NCI-H345 treated with DMSO at 0.1 percent for 48 hours (cell line): Measurements from ENCODE around the gene ZCCHC2.

Experiments
- DNase-seq: peaks from one replicate; lab custom pipeline; 2025; ENCODE audit not compliant: unreplicated experiment; lab: John Stamatoyannopoulos, UW

ZCCHC2 gene

GRCh38 chr18:62574776-62575175 is 52.0 kb downstream of the ZCCHC2 start:
- no peak for DNase-seq

- DNase-seq: no peak
Observed at GRCh38 chr18:62576271-62576670, 53.4 kb downstream of the ZCCHC2 start.

GRCh38 chr18:62576845-62577512 is 54.2 kb downstream of the ZCCHC2 start:
- DNase-seq: no peak

- no peak for DNase-seq
Observed at GRCh38 chr18:62577765-62578164, 54.9 kb downstream of the ZCCHC2 start.

GRCh38 chr18:62578980-62579511 is 56.2 kb downstream of the ZCCHC2 start:
- DNase-seq: no peak

- no peak for DNase-seq
Observed at GRCh38 chr18:62583376-62583775, 60.6 kb downstream of the ZCCHC2 start.

GRCh38 chr18:62584241-62585120 is 61.7 kb downstream of the ZCCHC2 start:
- DNase-seq: peak; percentile 63

GRCh38 chr18:62585274-62586150 is 62.7 kb downstream of the ZCCHC2 start:
- no peak for DNase-seq

- peak; percentile 18 for DNase-seq
Observed at GRCh38 chr18:62586151-62586774, 63.4 kb downstream of the ZCCHC2 start.

DNA sequence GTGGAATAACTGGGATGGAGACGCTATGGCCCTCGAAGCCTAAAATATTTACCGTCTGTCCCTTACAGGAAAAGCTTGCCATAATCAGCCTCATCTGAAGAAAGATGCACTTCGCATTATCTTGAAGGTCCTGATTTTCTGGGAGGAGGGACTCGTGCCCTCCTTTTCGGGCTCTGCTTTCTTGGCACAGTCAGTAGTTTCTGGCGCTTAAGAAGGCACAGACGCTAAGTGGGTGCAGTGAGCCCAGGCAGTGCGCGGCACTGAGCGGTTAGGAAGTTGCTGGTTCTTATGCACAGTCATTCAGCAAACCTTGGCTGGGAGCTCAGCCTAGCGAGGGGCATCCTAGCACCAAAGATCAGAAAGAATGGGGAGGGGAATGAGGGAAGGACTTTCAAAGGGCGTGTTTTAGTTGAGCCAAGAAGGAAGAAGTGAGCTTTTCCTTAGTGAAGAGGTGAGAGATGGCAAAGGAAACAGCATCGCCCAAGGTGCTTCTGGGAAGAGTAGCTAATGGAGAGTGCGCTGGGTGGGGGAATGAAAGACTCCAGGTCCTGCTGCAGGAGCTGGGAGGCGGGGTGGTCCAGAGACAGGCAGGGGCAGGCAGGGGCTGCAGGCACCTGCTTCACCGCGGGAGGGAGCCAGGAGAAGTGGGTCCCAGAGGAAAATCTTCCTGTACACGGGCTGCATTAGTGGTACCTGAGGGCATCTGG is 64.1 kb downstream of the ZCCHC2 start:
- no peak for DNase-seq

- no peak for DNase-seq
Observed at GRCh38 chr18:62587689-62588088, 64.9 kb downstream of the ZCCHC2 start.

DNA sequence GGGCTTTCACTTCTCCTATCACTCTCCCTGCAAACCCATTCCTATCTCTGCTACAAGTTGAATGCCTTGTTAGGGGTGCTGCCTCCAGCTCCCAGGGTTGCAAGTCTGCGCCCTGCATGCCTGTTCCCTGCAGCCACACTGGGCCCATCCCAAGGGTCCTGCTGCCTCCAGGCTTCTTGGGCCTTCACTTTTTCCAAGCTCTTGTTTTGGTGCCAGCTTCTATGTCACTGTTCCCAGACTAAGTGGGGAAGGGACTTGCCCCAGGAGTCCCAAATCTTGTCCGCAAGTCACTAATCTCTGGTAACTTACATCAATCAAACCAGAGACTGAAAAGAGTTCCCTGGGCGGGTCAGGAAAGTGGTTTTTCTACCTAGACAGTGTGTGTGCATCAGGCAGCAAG is 65.4 kb downstream of the ZCCHC2 start:
- DNase-seq: no peak

DNA sequence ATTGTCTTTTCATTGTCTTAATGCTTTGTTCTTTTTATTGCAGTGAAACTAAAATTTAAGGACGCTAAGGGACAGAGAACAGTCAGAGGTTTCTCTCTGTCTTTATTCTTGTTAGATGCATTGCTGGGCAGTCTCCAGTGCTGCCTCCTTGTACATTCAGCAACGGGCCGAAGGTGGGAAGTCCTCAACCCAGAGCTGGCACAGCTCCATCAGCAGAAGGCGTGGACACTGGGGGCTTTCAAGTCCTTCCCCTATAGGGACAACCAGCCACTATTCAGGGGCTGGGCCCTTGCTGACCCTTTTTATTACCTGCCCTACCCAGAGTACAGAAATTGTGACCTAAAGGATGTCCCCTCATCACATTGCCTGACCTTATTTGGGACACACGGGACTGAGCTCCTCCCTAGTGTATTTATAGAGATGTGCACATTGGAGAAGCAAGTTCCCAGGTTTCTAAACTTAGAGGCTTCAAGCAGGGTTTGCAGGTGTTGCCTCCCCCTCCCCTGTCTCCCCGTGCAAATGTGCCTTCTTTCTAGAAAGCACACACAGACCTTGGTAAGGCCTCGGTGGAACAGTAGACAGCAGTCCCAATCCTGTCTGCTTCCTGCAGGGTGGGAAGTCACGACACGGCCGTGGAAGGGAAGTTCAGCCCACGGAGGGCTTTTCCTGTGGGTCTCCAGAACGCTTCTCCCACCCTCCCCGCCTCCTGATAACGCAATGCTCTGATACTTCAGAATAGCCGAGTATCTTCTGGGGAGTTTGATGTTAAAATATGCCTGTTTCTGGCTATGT is 68.2 kb downstream of the ZCCHC2 start:
- DNase-seq: no peak

DNA sequence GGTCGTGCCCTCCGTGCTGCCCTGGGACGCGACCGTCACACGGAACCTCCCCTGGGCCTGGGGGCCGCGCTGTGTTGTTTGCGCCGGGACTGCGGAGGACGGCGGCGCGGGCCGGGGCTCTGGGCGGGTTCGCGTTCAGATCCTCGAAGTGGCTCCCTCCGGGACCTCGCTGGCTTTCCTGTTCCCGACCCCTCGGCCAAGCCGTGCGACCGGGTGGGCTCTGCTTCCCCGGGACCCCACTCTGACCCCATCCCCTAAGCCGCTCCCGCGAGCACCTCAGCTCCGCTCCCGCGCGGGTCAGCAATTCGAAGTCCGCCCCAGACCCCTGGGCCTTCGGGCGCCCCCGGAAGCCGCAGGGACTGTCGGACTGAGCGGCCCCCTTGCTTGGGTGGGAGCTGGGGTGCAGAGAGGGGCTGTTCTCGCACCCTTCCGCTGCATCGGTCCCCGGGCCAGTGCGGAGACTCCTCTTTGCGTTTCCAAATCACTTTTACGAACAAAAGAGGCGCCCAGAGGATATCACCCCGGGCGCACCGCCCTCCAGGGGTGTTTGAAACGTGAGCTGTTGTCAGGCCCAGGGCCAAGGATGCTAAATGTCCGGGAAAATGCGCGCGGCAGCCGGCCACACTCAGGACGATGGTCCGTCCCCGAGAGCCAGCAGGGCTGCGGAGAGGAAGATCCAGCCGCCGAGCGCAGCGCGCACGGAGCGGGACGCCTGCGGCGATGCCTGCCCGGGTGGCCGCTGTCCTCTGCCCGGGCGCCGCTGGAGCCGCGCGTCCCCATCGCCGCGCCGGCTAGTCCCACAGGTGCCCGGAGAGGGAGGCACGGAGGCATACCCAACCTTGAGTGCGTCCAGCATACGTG is 73.5 kb downstream of the ZCCHC2 start:
- DNase-seq: no peak

DNA sequence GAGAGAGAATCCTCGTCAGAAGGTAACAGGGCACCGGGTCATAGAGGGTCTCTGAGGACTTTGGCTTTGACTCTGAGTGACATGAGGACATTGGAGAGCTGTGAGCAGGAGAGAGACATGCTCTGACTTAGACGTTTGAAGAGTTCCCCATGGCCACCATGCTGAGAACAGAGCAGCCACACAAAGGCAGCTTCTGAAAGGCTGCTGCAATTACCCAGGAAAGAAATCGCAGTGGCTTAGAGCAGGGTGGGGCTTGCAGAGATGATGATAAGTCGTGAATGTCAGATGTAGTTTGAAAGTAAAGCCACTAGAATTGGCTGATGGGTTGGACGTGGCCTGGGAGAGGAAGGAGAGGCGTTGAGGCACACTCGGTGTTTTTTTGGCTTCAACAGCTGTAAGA is 79.0 kb downstream of the ZCCHC2 start:
- no peak for DNase-seq

DNA sequence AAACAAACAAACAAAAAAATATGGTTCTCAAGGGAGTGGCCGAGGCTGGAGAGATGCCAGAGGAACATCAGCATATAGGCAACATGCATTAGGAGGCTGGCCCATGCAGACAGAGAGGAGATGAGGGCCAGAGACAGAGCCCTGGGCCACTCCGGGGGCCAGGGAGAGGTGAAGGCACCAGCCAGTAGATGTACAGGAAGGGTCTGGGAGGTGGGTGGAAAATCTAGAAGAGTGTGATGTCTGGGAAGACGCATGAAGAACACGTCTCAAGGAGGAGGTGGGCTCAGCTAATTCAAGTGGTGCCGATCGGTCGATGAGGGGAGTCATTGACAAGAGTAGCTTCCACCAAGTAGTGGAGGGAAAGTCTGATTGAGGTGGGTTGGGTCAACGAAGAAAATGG is 79.9 kb downstream of the ZCCHC2 start:
- DNase-seq: no peak

DNA sequence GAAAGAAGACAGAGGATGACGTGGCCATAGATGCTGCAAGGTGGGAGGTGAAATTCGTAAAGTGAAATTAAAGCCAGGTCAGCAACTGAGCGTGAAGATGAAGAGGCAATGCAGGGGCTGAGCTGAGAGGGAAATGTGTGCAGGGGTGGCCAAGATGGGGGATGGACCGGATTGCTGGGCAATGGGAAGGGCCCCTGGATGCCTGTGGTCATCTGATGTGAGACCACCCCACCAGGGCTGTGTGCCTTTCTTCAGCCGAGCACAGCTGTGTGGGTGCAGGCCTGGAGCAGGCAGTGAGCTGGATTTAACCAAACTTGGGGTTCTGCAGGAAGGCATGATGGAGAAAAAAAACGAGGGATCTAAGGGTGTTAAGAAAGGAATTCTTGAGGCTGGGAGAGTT is 80.4 kb downstream of the ZCCHC2 start:
- DNase-seq: no peak

DNA sequence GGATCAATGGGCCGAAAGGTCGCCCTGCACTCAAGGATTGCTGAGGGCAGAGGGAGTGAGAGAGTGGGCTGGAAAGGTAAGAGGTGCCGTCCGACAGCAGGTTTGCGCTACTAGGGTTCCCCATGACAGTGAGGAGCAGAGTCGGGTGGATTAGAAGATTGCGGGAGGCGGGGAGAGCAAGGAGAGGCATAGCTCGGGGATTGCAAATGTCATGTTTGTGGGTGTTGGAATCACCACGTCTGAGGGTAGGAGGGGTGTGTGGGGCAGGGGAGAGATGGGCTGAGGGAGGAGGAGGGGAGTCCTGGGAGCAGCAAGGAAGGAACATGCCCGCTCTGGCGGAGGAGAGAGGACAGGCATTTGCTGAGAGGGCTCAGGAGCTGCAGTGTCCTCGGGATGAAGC is 81.2 kb downstream of the ZCCHC2 start:
- no peak for DNase-seq
